ENCODE results near the gene GPR137B.

Gene GPR137B

GRCh38 chr1:236140705-236141446 is 1.5 kb upstream of the GPR137B start:
- no peak for FAIRE-seq
- DNase-seq (ENCODE audit: insufficient read length, low spot score): no peak

GRCh38 chr1:236141447-236142252 is 689 bp upstream of the GPR137B start:
- DNase-seq (ENCODE audit: insufficient read length, low spot score): peak; percentile 60
- peak; percentile 60 for FAIRE-seq
- TF ChIP-seq POU2F2 (IDR thresholded peaks at IDR 0.05; ENCODE audit: low read depth, low read length): no peak

More at GRCh38 chr1:236140705-236141446, 1.5 kb upstream of the GPR137B start:
- TF ChIP-seq POLR2A (IDR thresholded peaks at IDR 0.05; ENCODE audit: low read depth, low read length) (no peak), POU2F2 (IDR thresholded peaks at IDR 0.05; ENCODE audit: low read depth, low read length) (no peak), POLR2AphosphoS5 (IDR thresholded peaks at IDR 0.05; ENCODE audit: low read depth, low read length) (no peak), TAF1 (IDR thresholded peaks at IDR 0.05; ENCODE audit: low read depth, low read length) (no peak), SPI1 (IDR thresholded peaks at IDR 0.05; ENCODE audit: low read depth, low read length) (no peak), PAX5 (IDR thresholded peaks at IDR 0.05; ENCODE audit: insufficient read depth, low read length, severe bottlenecking) (no peak)

GRCh38 chr1:236143104-236143948 is 987 bp downstream of the GPR137B start:
- TF ChIP-seq TAF1 (IDR thresholded peaks at IDR 0.05; ENCODE audit: low read depth, low read length) (no peak), POLR2AphosphoS5 (IDR thresholded peaks at IDR 0.05; ENCODE audit: low read depth, low read length) (no peak), PAX5 (IDR thresholded peaks at IDR 0.05; ENCODE audit: insufficient read depth, low read length, severe bottlenecking) (no peak), POU2F2 (IDR thresholded peaks at IDR 0.05; ENCODE audit: low read depth, low read length) (no peak), SPI1 (IDR thresholded peaks at IDR 0.05; ENCODE audit: low read depth, low read length) (no peak), POLR2A (IDR thresholded peaks at IDR 0.05; ENCODE audit: low read depth, low read length) (no peak)
- no peak for DNase-seq (ENCODE audit: insufficient read length, low spot score)
- FAIRE-seq: peak; percentile 90

- FAIRE-seq (no peak), DNase-seq (ENCODE audit: insufficient read length, low spot score) (no peak)
- no peak for TF ChIP-seq TAF1 (IDR thresholded peaks at IDR 0.05; ENCODE audit: low read depth, low read length)
- no peak for TF ChIP-seq POLR2AphosphoS5 (IDR thresholded peaks at IDR 0.05; ENCODE audit: low read depth, low read length)
- no peak for TF ChIP-seq PAX5 (IDR thresholded peaks at IDR 0.05; ENCODE audit: insufficient read depth, low read length, severe bottlenecking)
- TF ChIP-seq POU2F2 (IDR thresholded peaks at IDR 0.05; ENCODE audit: low read depth, low read length): no peak
- no peak for TF ChIP-seq SPI1 (IDR thresholded peaks at IDR 0.05; ENCODE audit: low read depth, low read length)
- TF ChIP-seq POLR2A (IDR thresholded peaks at IDR 0.05; ENCODE audit: low read depth, low read length): no peak
These were observed 1.7 kb downstream of the GPR137B start for GRCh38 chr1:236144033-236144432.

- no peak for TF ChIP-seq POLR2A (IDR thresholded peaks at IDR 0.05; ENCODE audit: low read depth, low read length)
- TF ChIP-seq TAF1 (IDR thresholded peaks at IDR 0.05; ENCODE audit: low read depth, low read length): no peak
- peak; percentile 65; the same call in 1 of the 2 replicates for TF ChIP-seq POU2F2 (IDR thresholded peaks at IDR 0.05; ENCODE audit: low read depth, low read length)
- TF ChIP-seq SPI1 (IDR thresholded peaks at IDR 0.05; ENCODE audit: low read depth, low read length): no peak
- TF ChIP-seq POLR2AphosphoS5 (IDR thresholded peaks at IDR 0.05; ENCODE audit: low read depth, low read length): no peak
- TF ChIP-seq PAX5 (IDR thresholded peaks at IDR 0.05; ENCODE audit: insufficient read depth, low read length, severe bottlenecking): no peak
- no peak for DNase-seq (ENCODE audit: insufficient read length, low spot score)
These were observed 2.3 kb downstream of the GPR137B start for GRCh38 chr1:236144446-236145150.

GRCh38 chr1:236147068-236147467 is 4.7 kb downstream of the GPR137B start:
- DNase-seq (ENCODE audit: insufficient read length, low spot score) (no peak), FAIRE-seq (no peak)
- no peak for TF ChIP-seq POLR2A (IDR thresholded peaks at IDR 0.05; ENCODE audit: low read depth, low read length)
- TF ChIP-seq POLR2AphosphoS5 (IDR thresholded peaks at IDR 0.05; ENCODE audit: low read depth, low read length): no peak
- no peak for TF ChIP-seq TAF1 (IDR thresholded peaks at IDR 0.05; ENCODE audit: low read depth, low read length)
- no peak for TF ChIP-seq PAX5 (IDR thresholded peaks at IDR 0.05; ENCODE audit: insufficient read depth, low read length, severe bottlenecking)
- no peak for TF ChIP-seq SPI1 (IDR thresholded peaks at IDR 0.05; ENCODE audit: low read depth, low read length)
- TF ChIP-seq POU2F2 (IDR thresholded peaks at IDR 0.05; ENCODE audit: low read depth, low read length): no peak

More at GRCh38 chr1:236144446-236145150, 2.3 kb downstream of the GPR137B start:
- FAIRE-seq: peak; percentile 43

- FAIRE-seq (no peak), DNase-seq (ENCODE audit: insufficient read length, low spot score) (no peak)
- TF ChIP-seq TAF1 (IDR thresholded peaks at IDR 0.05; ENCODE audit: low read depth, low read length) (no peak), PAX5 (IDR thresholded peaks at IDR 0.05; ENCODE audit: insufficient read depth, low read length, severe bottlenecking) (no peak), SPI1 (IDR thresholded peaks at IDR 0.05; ENCODE audit: low read depth, low read length) (no peak), POU2F2 (IDR thresholded peaks at IDR 0.05; ENCODE audit: low read depth, low read length) (no peak), POLR2AphosphoS5 (IDR thresholded peaks at IDR 0.05; ENCODE audit: low read depth, low read length) (no peak), POLR2A (IDR thresholded peaks at IDR 0.05; ENCODE audit: low read depth, low read length) (no peak)
These were observed 5.5 kb downstream of the GPR137B start for GRCh38 chr1:236147521-236148469.

GRCh38 chr1:236148470-236148845 is 6.1 kb downstream of the GPR137B start:
- DNase-seq (ENCODE audit: insufficient read length, low spot score) (no peak), FAIRE-seq (peak; percentile 31)
- TF ChIP-seq TAF1 (IDR thresholded peaks at IDR 0.05; ENCODE audit: low read depth, low read length) (no peak), POU2F2 (IDR thresholded peaks at IDR 0.05; ENCODE audit: low read depth, low read length) (no peak), POLR2A (IDR thresholded peaks at IDR 0.05; ENCODE audit: low read depth, low read length) (no peak), PAX5 (IDR thresholded peaks at IDR 0.05; ENCODE audit: insufficient read depth, low read length, severe bottlenecking) (no peak), POLR2AphosphoS5 (IDR thresholded peaks at IDR 0.05; ENCODE audit: low read depth, low read length) (no peak), SPI1 (IDR thresholded peaks at IDR 0.05; ENCODE audit: low read depth, low read length) (no peak)

Measured in GM12891 (cell line).